Measurements from ENCODE around the gene CD68.

CD68 gene

DNA sequence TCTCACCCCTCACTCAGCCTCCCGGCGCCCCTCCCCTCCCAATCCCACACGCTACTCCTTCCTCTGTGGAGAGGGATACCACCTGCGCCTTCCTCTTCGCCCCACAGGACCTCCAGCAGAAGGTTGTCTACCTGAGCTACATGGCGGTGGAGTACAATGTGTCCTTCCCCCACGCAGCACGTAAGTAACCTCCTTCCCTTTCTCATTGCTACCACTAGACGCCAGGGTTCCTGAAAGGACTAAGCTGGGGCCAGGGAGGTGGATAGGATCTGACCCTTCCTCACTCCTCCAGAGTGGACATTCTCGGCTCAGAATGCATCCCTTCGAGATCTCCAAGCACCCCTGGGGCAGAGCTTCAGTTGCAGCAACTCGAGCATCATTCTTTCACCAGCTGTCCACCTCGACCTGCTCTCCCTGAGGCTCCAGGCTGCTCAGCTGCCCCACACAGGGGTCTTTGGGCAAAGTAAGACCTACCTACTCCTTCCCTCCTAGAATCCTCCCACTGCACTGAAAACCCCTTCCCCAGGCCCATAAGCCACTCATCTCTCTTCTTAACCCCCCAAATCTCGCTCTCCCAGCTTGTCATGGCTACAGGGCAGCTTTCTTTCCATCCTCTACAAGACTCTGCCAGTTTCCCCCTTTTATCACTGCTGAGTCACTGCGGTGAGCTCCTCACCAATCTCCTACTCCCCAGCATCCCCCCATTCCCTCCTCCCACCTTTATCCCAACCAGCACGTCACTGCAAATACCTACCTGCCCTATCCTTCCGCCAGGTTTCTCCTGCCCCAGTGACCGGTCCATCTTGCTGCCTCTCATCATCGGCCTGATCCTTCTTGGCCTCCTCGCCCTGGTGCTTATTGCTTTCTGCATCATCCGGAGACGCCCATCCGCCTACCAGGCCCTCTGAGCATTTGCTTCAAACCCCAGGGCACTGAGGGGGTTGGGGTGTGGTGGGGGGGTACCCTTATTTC lies 1.5 kb downstream of the CD68 start:
- Histone ChIP-seq H3K9me3 (ENCODE audit: insufficient read depth, low read length) (no peaks in the 10 kb centered on the region), H3K36me3 (replicated peaks; ENCODE audit: low read depth, low read length) (peaks cover 45% of the 10 kb centered on the region), H2AFZ (ENCODE audit: low read depth, low read length) (no peak overlapping the region), H4K20me1 (ENCODE audit: insufficient read depth, low read length) (peaks cover 29% of the 10 kb centered on the region), H3K4me1 (ENCODE audit: low read length) (peaks cover 65% of the 10 kb centered on the region), H3K79me2 (ENCODE audit: low read length) (peaks cover 62% of the 10 kb centered on the region), H3K4me2 (ENCODE audit: low read length) (no peak overlapping the region), H3K4me3 (ENCODE audit: low read length) (no peak overlapping the region), H3K9ac (ENCODE audit: low read length) (no peak overlapping the region), H3K27ac (ENCODE audit: low read length) (no peak overlapping the region), H3K27me3 (ENCODE audit: low read depth, low read length) (no peaks in the 10 kb centered on the region)
- no peak for TF ChIP-seq CTCF (IDR thresholded peaks at IDR 0.05; ENCODE audit: low read depth, low read length)
- no peak for TF ChIP-seq EZH2phosphoT487 (IDR thresholded peaks at IDR 0.05; ENCODE audit: low read depth)

DNA sequence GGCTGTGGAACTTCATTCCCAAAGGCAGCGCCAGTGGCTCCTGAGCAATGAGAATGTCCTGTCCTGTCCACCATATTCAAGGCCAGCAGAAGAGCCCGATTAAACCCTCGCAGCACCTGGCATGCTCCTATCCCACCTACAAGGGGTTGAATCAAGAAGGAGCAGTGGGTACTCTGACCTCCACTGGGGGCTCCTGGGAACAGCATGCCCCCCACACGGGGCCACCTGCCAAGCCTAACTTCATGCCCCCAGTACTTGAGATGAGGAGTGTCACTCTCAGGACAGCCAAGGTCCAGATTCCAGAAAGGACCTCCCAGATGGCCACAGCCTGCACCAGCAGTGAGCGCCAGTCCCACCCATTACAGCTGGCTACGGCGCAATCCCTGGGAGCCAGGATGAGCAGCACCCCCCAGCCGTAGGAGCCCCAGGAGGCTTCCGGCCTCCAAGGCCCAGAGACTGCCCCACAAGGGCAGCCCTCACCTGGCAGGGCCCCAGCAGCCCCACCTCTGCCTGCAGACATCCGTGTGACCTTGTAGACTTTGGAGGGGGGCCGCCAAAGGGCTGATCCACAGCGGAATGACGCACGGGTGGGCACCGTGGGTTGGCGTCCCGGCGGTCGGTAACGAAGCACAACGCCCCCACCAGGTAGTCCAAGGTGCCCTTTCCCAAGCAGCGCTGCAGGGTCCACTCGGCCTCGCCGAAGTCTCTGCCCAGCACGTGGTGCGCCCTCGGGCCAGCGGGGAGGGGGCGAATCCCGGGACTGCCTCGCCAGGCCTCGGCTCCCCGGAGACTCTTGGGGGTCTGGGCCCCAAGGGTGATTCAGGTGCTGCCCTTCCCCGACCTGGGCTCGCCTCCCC lies 3.2 kb downstream of the CD68 start:
- Histone ChIP-seq H2AFZ (ENCODE audit: low read depth, low read length) (no peak overlapping the region), H3K27me3 (ENCODE audit: low read depth, low read length) (no peaks in the 10 kb centered on the region), H3K79me2 (ENCODE audit: low read length) (peaks cover 47% of the 10 kb centered on the region), H3K27ac (ENCODE audit: low read length) (peak overlapping the region; percentile 88), H3K36me3 (replicated peaks; ENCODE audit: low read depth, low read length) (peaks cover 28% of the 10 kb centered on the region), H3K4me1 (ENCODE audit: low read length) (peaks cover 47% of the 10 kb centered on the region), H3K9me3 (ENCODE audit: insufficient read depth, low read length) (no peaks in the 10 kb centered on the region), H3K9ac (ENCODE audit: low read length) (peak overlapping the region; percentile 95; the same call in 1 of the 2 replicates), H3K4me3 (ENCODE audit: low read length) (peak overlapping the region; percentile 98), H4K20me1 (ENCODE audit: insufficient read depth, low read length) (peaks cover 11% of the 10 kb centered on the region), H3K4me2 (ENCODE audit: low read length) (peak overlapping the region; percentile 88)
- no peak for TF ChIP-seq EZH2phosphoT487 (IDR thresholded peaks at IDR 0.05; ENCODE audit: low read depth)
- no peak; the same call in 1 of the 2 replicates for TF ChIP-seq CTCF (IDR thresholded peaks at IDR 0.05; ENCODE audit: low read depth, low read length)

GRCh38 chr17:7583253-7584109 lies 4.0 kb downstream of the CD68 start, which contains the start of gene MPDU1:
MPDU1 (plus strand) TSS chr17:7583852; CDS start chr17:7583863, 11 bp downstream.
- Histone ChIP-seq H3K27ac (ENCODE audit: low read length) (peak within 1 kb of the TSS; percentile 88), H2AFZ (ENCODE audit: low read depth, low read length) (peak within 1 kb of the TSS; percentile 59), H3K4me3 (ENCODE audit: low read length) (peak within 1 kb of the TSS; percentile 98), H3K9me3 (ENCODE audit: insufficient read depth, low read length) (no peaks in the 10 kb centered on the region), H3K36me3 (replicated peaks; ENCODE audit: low read depth, low read length) (peaks cover 23% of the 10 kb centered on the region), H3K4me2 (ENCODE audit: low read length) (peak within 1 kb of the TSS; percentile 97), H3K4me1 (ENCODE audit: low read length) (peaks cover 40% of the 10 kb centered on the region), H3K27me3 (ENCODE audit: low read depth, low read length) (no peaks in the 10 kb centered on the region), H3K79me2 (ENCODE audit: low read length) (peaks cover 45% of the 10 kb centered on the region), H4K20me1 (ENCODE audit: insufficient read depth, low read length) (peaks cover 6% of the 10 kb centered on the region; the same call in 1 of the 2 replicates), H3K9ac (ENCODE audit: low read length) (peak within 1 kb of the TSS; percentile 95)
- TF ChIP-seq CTCF (IDR thresholded peaks at IDR 0.05; ENCODE audit: low read depth, low read length) (no peak), EZH2phosphoT487 (IDR thresholded peaks at IDR 0.05; ENCODE audit: low read depth) (no peak)

Data from OCI-LY3 (cell line).